ENCODE measurements around the gene CYP46A1.

Gene CYP46A1

DNA sequence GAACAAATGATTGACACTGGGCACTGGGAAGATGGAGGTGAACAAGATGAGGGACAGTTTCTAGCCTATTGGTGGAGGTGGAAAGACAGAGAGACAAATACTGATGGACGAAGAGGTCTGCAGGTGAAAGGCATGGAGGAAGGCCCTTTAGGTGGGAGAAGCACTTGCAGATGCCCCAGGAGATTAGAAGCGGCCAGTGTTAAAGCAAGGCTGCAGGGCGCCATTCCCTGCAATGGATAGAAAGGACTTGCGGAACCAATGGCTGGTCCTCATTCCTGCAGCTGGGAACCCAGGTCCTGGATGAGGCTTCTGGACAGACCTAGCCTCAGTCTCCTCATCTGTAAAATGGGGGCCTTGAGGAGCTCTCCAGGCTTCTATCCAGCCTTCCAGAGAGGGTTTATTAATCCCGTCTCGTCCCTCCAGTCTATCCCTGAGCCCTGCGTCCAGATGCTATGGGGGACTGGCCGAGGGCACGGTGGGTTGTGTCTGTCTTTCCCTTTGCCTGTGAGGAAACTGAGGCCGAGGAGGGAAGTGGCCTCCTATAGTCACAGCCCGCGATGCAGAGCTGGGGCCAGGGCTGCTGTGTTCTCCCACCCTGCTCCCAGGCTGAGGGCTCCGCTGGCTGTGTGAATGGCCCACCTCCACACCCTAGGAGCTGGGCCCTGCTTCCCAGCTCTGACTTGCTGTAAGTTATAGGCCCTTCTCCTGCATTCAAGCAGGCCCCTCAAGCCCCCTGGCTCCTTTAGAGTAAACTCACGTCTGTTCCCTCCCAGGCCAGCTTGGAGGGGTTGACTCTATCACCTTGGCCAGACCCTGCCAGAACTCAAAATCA lies 33.0 kb downstream of the CYP46A1 start:
- DNase-seq = no peak

DNA sequence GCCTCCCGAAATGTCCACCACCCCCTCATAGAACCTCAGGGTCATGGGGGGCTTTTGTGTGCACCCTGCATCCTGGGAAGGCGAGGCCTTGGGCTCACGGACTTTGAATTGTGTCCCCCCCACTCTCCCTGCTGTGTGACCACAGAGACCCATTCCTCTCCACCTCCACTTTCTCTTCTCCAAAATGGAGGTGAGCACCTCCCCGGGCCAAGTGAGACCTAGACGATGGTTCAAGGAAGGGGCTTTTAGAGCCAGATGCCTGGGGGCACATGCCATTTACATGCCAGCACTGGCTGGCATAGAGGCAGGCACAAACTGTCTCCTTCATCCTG lies 33.5 kb downstream of the CYP46A1 start:
- DNase-seq = no peak

GRCh38 chr14:99718031-99718810 lies 34.1 kb downstream of the CYP46A1 start:
- DNase-seq = no peak

DNA sequence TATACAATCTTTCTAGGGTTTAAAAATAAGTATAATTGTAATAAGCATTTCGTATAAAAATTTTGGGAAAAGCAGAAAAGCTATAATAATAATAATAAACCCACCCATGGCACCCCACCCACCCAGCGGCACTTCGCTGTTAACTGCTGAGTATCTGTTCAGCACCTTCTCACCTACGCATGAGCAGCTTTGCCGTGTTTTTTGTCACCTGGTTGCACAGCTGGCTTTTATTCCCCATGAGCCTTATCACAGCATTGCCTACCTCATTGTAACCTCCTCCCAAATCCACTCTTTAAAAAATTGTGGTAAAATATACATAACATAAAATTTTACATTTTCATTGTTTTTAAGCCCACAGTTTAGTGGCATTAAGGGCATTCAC lies 34.7 kb downstream of the CYP46A1 start:
- DNase-seq = no peak

DNA sequence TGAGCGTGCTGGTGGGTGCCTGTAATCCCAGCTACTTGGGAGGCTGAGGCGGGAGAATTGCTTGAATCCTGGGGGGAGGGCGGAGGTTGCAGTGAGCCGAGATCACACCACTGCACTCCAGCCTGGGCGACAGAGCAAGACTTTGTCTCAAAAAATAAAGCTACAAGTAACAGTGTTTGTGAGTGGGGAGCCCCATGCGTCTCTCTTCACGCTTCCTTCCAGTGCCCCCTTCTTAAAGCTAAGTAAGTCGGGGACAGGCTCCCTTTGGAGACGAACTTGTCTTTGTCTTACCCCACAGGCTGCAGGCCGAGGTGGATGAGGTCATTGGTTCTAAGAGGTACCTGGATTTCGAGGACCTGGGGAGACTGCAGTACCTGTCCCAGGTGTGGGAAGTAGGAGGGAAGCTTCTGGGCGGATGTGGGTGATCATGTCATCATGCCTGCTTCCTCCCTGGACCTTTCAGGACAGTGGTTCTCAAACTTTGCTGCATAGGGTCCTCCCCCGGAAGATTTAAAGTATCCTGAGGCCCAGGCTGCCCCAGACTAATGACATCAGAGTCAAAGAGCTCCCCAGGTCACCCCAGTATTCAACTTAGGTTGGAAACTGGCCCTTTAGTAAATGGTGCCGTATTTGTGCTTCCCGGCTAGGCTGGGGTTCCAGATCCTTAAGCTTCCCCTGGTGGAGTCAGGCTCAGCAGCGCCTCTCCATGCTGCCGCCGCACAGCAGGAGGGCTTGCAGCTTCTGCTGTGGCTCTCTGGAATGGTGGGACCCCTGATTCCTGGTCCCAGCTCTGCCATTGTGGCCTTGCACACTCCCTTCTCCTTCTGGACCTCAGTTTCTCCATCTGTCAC lies 37.1 kb downstream of the CYP46A1 start:
- DNase-seq = no peak

GRCh38 chr14:99721792-99722516 lies 37.9 kb downstream of the CYP46A1 start:
- DNase-seq = no peak

DNA sequence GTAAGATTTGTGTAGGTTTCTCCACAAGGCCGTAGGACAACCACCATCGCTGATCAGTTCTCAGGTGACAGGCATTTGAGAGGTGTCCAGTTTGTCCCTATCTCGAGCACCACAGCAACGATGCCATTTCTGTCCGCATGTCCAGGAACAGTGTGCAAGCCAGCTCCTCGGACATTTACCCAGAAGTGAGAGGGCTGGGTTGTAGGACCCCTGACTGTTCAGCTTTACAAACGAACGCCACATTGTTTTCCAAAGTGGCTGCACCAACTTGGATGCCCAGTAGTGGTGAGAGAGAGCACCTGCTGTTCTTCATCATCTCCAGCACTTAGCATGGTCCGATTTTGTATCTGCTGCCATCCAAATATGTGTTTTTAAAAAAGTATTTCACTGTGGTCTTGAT lies 38.6 kb downstream of the CYP46A1 start:
- DNase-seq = no peak

GRCh38 chr14:99724196-99724891 lies 40.2 kb downstream of the CYP46A1 start:
- no peak for DNase-seq

GRCh38 chr14:99724939-99725773 lies 41.1 kb downstream of the CYP46A1 start:
- DNase-seq = no peak

GRCh38 chr14:99725774-99726537 lies 41.9 kb downstream of the CYP46A1 start:
- no peak for DNase-seq

DNA sequence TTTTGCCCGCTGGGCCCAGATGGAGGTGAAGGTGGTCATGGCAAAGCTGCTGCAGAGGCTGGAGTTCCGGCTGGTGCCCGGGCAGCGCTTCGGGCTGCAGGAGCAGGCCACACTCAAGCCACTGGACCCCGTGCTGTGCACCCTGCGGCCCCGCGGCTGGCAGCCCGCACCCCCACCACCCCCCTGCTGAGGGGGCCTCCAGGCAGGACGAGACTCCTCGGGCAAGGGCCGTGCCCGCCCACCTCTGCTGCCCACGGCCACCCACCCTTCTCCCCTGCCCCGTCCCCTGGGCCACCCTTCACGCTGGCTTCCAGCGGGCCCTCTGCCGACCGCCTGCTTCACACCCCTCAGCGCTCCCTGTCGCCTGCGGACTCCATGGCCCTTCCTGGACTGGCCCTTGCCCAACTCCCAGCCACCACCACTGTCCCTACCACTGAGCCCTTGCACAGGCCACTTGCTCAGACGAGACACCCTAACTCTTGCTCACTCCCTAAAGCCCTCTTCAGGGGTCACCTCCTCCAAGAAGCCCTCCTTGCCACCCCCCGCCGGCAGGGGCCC lies 42.5 kb downstream of the CYP46A1 start:
- no peak for DNase-seq

DNA sequence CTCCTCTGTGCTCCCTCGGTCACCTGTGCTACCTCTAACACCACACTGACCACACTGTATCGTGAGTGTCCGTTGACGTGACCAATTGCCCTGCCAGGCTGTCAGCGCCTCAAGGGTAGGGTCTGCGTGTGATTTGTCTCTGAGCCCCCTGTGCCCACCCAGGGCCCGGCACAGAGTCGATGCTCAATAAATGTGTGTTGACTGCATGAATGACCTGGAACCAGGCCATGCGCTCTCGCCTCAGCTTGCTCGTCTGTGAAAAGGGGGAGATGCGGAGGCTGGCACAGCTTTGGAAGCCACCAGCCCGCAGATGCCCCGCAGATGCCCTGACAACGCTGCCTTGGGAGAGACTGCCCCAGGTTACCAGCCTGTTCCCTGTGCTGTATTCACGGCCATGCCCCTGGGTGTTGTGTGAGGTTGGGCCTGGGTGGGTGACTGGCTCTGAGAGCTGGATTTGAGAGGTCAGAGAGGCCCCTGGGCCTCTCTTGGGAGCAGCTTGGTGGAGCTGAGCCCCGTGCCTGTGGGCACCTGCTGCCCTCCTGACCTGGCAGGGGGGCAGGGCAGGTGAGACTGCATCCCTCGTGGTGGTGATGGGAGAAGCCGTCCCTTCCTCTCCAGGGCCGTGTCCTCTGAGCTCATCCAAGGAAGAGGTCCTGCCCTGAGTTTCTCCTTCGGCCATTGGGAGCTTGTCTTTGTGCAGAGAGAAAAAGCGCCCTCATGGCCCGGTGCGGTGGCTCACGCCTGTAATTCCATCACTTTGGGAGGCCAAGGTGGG lies 43.2 kb downstream of the CYP46A1 start:
- no peak for DNase-seq

DNA sequence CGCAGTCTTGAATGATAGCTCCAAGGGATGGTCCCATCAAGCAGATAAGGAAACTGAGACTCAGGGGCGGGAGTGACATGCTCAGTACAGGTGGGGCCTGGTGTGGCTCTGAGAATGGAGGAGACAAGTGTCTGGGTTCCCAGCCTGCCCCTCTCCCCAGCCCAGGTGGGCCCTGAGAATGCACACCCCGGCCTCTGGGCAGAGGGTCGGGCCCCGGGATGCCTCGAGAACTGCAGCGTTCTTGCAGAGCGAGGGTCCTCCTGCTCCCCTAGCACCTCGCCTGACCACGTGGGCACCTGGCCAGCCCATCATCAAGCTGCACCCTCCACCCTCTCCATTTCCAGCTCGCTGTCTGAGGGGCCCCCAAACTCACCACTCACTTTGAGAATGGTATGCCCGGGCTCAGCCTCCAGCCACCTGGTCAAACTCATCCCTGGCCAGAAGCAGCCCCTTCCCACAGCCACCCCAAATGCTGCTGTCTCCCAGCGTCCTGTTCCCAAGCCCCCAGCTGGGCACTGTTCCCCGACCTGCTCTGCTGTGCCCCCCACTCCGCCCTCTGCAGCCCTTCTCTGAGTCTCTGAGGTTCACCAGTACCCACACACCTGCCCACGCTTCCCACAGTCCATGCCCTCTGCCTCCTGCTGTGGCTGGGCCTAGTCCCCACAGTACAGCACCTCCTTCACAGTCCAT lies 44.3 kb downstream of the CYP46A1 start:
- DNase-seq = no peak

DNA sequence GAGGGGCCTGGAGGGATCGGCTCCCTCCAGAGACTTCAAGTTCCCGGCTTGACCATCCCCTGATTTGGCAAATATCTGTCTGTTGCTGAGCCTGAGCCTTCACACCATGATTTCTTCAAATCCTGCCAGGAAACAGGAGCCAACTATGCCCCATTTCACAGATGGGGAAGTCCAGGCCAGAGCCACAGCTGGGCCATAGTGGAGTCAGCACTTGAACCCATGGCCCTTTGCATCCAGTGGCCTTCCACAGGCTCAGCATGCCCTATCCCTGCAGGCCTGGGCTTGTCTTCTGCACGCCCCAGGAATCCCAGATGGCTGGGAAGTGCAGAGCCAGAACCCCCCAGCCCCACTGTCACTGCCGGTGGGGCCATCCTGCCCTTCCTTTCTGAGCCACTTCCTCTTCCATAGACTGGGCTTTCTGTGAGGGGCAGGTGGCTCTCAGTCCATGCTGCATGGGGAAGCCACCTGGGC lies 44.9 kb downstream of the CYP46A1 start:
- no peak for DNase-seq

- peak; percentile 18 to 38 for DNase-seq
Observed at GRCh38 chr14:99729991-99730875, 46.1 kb downstream of the CYP46A1 start.

GRCh38 chr14:99730876-99731546 lies 46.9 kb downstream of the CYP46A1 start:
- no peak for DNase-seq
